Mesenchymal stem cell (in vitro differentiated cells and primary cell): Measurements from ENCODE around the gene GRIN1.

Experiments used
- DNase-seq: peaks from one replicate; pipeline ENCODE4 v3.0.0-alpha.2; 2013
- H2AFZ ChIP-seq: one replicate; pipeline ENCODE4 v1.6.1; 2013; ENCODE audit warnings: low read depth, mild to moderate bottlenecking, control low read depth, inconsistent platforms, low read length, moderate library complexity
- H2AK5ac ChIP-seq: 2 replicates; pipeline ENCODE4 v1.6.1; 2013; ENCODE audit warnings: low read length, moderate library complexity, mild to moderate bottlenecking, inconsistent platforms; ENCODE audit not compliant: severe bottlenecking
- H2BK120ac ChIP-seq: one replicate; pipeline ENCODE4 v1.6.1; 2013; ENCODE audit warnings: low read depth, mild to moderate bottlenecking, inconsistent platforms, low read length, moderate library complexity
- H2BK12ac ChIP-seq, 2 experiments: one replicate each; pipeline ENCODE4 v1.6.1; 2013; ENCODE audit warnings: inconsistent platforms in 2 of 2, low read length in 2 of 2, mild to moderate bottlenecking in 2 of 2, moderate library complexity in 2 of 2, control low read depth in 1 of 2
- H2BK15ac ChIP-seq: one replicate; pipeline ENCODE4 v1.6.1; 2013; ENCODE audit warnings: mild to moderate bottlenecking, low read depth, inconsistent platforms; ENCODE audit not compliant: poor library complexity, severe bottlenecking
- H2BK5ac ChIP-seq: 2 replicates; pipeline ENCODE4 v1.6.1; 2013; ENCODE audit warnings: low read depth, mild to moderate bottlenecking, low read length, control low read depth, inconsistent platforms; ENCODE audit not compliant: poor library complexity, severe bottlenecking
- H3K14ac ChIP-seq, 2 experiments: one replicate each; pipeline ENCODE4 v1.6.1; 2013; ENCODE audit warnings: inconsistent platforms in 2 of 2, low read length in 2 of 2, control low read depth in 1 of 2, mild to moderate bottlenecking in 1 of 2, moderate library complexity in 1 of 2
- H3K18ac ChIP-seq, 2 experiments: one replicate each; pipeline ENCODE4 v1.6.1; 2013; ENCODE audit warnings: inconsistent platforms in 2 of 2, low read length in 2 of 2, control low read depth in 1 of 2, low read depth in 1 of 2, mild to moderate bottlenecking in 1 of 2
- H3K23ac ChIP-seq, 2 experiments: one replicate each; pipeline ENCODE4 v1.6.1; 2013; ENCODE audit warnings: inconsistent platforms in 2 of 2, low read length in 2 of 2, mild to moderate bottlenecking in 2 of 2, moderate library complexity in 2 of 2, control low read depth in 1 of 2
- H3K27ac ChIP-seq: 2 replicates; pipeline ENCODE4 v1.5.1; 2013; ENCODE audit warnings: mild to moderate bottlenecking, moderate library complexity, low read length, control low read depth, inconsistent platforms; ENCODE audit not compliant: poor library complexity, severe bottlenecking
- H3K27me3 ChIP-seq, 2 experiments: 2 replicates each; pipeline versions ENCODE4 v1.6.1 to v1.7.0; 2013; ENCODE audit warnings: low read length in 2 of 2, mild to moderate bottlenecking in 2 of 2, moderate library complexity in 2 of 2, control low read depth in 1 of 2, inconsistent platforms in 1 of 2; ENCODE audit not compliant: control insufficient read depth in 1 of 2, insufficient read depth in 1 of 2
- H3K36me3 ChIP-seq, 2 experiments: 2 replicates each; pipeline versions ENCODE4 v1.6.1 to v1.7.0; 2013; ENCODE audit warnings: low read length in 2 of 2, control low read depth in 1 of 2, inconsistent platforms in 1 of 2, low read depth in 1 of 2, mild to moderate bottlenecking in 1 of 2; ENCODE audit not compliant: insufficient read depth in 2 of 2, control insufficient read depth in 1 of 2
- H3K4ac ChIP-seq, 2 experiments: one replicate each; pipeline ENCODE4 v1.6.1; 2013; ENCODE audit warnings: inconsistent platforms in 2 of 2, low read length in 2 of 2, mild to moderate bottlenecking in 2 of 2, moderate library complexity in 2 of 2, control low read depth in 1 of 2, low read depth in 1 of 2
- H3K4me1 ChIP-seq: 2 replicates; pipeline ENCODE4 v1.6.1; 2013; ENCODE audit warnings: low read depth, low read length, control low read depth; ENCODE audit not compliant: control insufficient read depth, insufficient read depth
- H3K4me2 ChIP-seq: 2 replicates; pipeline ENCODE4 v1.6.1; 2013; ENCODE audit warnings: low read length, mild to moderate bottlenecking, inconsistent platforms; ENCODE audit not compliant: poor library complexity, severe bottlenecking
- H3K4me3 ChIP-seq, 2 experiments: 2 replicates each; pipeline versions ENCODE4 v1.5.1 to v1.7.0; 2013; ENCODE audit warnings: low read length in 2 of 2, mild to moderate bottlenecking in 2 of 2, control low read depth in 1 of 2, low read depth in 1 of 2; ENCODE audit not compliant: insufficient read depth in 1 of 2
- H3K79me1 ChIP-seq: replicated peaks from 2 replicates; pipeline ENCODE4 v1.6.1; 2013; ENCODE audit warnings: mild to moderate bottlenecking, control low read depth, low read length, inconsistent platforms; ENCODE audit not compliant: poor library complexity, severe bottlenecking
- H3K9ac ChIP-seq: 2 replicates; pipeline ENCODE4 v1.7.0; 2013; ENCODE audit warnings: mild to moderate bottlenecking, low read length, moderate library complexity
- H3K9me3 ChIP-seq: 2 replicates; pipeline ENCODE4 v1.7.0; 2013; ENCODE audit warnings: mild to moderate bottlenecking, low read length; ENCODE audit not compliant: control insufficient read depth
- H4K8ac ChIP-seq: one replicate; pipeline ENCODE4 v1.6.1; 2013; ENCODE audit warnings: inconsistent platforms, mild to moderate bottlenecking, low read length, moderate library complexity
- H4K91ac ChIP-seq: one replicate; pipeline ENCODE4 v1.6.1; 2013; ENCODE audit warnings: mild to moderate bottlenecking, low read length, inconsistent platforms
- WGBS: methylation state at CpG from one replicate; pipeline ENCODE4 v1.1.7; 2013; ENCODE audit warnings: mixed read lengths; 5-methylcytosine and 5-hydroxymethylcytosine counted together

GRIN1 gene

DNA sequence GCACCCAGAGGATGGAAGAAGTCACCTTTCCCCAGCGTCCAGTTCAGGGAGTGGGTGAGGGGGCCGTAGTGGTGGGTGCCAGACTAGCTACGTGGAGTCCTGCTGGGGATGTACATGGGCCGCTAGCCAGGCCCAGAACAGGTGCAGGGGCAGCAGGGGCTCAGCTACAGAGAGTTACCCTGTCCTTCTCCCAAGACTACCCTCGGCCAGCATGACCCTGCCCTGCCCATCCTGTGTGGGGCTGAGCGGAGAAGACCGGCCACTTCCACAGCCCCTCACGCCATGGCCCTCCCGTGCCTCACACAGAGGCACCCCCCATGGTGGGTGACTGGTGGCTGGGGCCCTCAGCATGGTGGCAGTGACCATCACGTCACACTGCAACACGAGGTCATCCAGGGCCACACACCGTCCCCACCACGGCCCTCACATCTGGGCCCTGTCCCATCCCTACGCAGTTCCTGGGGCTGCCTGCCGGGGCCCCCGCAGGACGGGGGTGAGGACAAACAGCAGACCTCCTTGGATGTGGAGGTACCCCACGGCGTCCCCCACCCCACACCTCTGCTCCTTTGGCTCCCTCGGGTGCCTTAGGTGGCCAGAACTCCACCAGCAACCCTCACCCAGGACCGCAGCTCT, 23.4 kb upstream of the GRIN1 start:
- no peaks in the 10 kb centered on the region for H3K27me3 ChIP-seq
- H3K9ac ChIP-seq: peak overlapping the region; percentile 62
- peak overlapping the region; percentile 18 to 29 for H2BK12ac ChIP-seq
- H2BK15ac ChIP-seq: no peak overlapping the region
- no peak overlapping the region for H2AFZ ChIP-seq
- DNase-seq: no peak
- no peak overlapping the region for H2BK120ac ChIP-seq
- no peak overlapping the region for H2BK5ac ChIP-seq
- 89% methylated on average over 21 of the region's 21 CpGs for WGBS
- peak overlapping the region in 1 of 2 experiments; percentile 73 for H3K4me3 ChIP-seq
- peak overlapping the region; percentile 35 for H4K8ac ChIP-seq
- H3K27ac ChIP-seq: no peak overlapping the region
- peaks cover 6% of the 10 kb centered on the region for H3K79me1 ChIP-seq
- H3K4me2 ChIP-seq: no peak overlapping the region
- no peak overlapping the region for H3K14ac ChIP-seq
- peaks cover 18% of the 10 kb centered on the region for H3K4me1 ChIP-seq
- no peaks in the 10 kb centered on the region for H3K9me3 ChIP-seq
- H3K18ac ChIP-seq: no peak overlapping the region
- H3K4ac ChIP-seq: no peak overlapping the region
- H3K36me3 ChIP-seq: peaks cover 21 to 37% of the 10 kb centered on the region in 2 experiments
- H2AK5ac ChIP-seq: no peak overlapping the region
- no peak overlapping the region for H4K91ac ChIP-seq
- H3K23ac ChIP-seq: no peak overlapping the region

DNA sequence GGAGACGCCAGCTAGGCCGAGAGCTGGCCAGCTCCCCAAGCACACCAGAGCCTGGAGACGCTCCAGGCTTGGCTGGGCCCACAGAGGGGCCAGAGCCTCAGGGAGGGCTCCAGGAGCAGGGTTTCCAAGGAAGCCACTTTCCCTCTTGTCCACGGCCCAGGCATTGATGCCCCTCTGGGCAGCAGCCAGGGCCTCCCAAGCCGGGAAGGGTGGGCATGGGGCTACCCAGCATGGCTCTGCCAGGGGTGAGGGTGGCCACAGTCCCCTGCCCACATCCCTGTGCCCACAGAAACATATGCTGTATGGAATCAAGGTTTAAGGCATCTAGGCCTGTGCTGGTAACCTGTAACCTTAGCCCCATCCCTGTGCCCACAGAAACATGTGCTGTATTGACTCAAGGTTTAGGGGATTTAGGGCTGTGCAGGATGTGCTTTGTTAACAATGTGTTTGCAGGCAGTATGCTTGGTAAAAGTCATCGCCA, 22.9 kb upstream of the GRIN1 start:
- Histone ChIP-seq H4K91ac (no peak overlapping the region), H3K4me2 (no peak overlapping the region), H3K4me3 (no peak overlapping the region), H2BK5ac (no peak overlapping the region), H2BK120ac (no peak overlapping the region), H3K14ac (no peak overlapping the region), H3K4ac (no peak overlapping the region), H3K23ac (no peak overlapping the region), H3K9me3 (no peaks in the 10 kb centered on the region), H2AFZ (no peak overlapping the region), H3K4me1 (peaks cover 18% of the 10 kb centered on the region), H3K27me3 (no peaks in the 10 kb centered on the region), H3K9ac (no peak overlapping the region), H2AK5ac (no peak overlapping the region), H3K27ac (no peak overlapping the region), H3K36me3 (peaks cover 15 to 31% of the 10 kb centered on the region in 2 experiments), H4K8ac (no peak overlapping the region), H2BK15ac (no peak overlapping the region), H3K79me1 (peaks cover 6% of the 10 kb centered on the region), H2BK12ac (no peak overlapping the region), H3K18ac (no peak overlapping the region)
- no peak for DNase-seq
- WGBS: 64% methylated on average over 5 of the region's 6 CpGs

DNA sequence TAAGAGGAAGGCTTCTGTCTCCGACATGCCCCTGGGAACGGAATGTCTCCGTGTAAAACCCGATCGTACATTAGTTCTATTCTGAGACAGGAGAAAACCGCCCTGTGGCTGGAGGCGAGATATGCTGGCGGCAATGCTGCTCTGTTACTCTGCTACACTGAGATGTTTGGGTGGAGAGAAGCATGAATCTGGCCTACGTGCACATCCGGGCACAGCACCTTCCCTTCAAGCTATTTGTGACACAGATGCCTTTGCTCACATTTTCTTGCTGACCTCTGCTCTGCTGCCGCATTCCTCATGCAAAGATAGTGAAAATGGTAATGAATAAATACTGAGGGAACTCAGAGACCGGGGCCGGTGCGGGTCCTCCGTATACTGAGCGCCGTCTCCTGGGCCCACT, 22.2 kb upstream of the GRIN1 start:
- no peak overlapping the region for H4K8ac ChIP-seq
- H3K23ac ChIP-seq: no peak overlapping the region
- no peak for DNase-seq
- H3K4ac ChIP-seq: no peak overlapping the region
- WGBS: 74% methylated on average over 14 of the region's 17 CpGs
- H2AFZ ChIP-seq: no peak overlapping the region
- H2BK5ac ChIP-seq: no peak overlapping the region
- H2BK12ac ChIP-seq: no peak overlapping the region
- no peak overlapping the region for H2BK120ac ChIP-seq
- H3K79me1 ChIP-seq: peaks cover 6% of the 10 kb centered on the region
- no peaks in the 10 kb centered on the region for H3K27me3 ChIP-seq
- no peak overlapping the region for H3K18ac ChIP-seq
- no peak overlapping the region for H3K9ac ChIP-seq
- H3K4me3 ChIP-seq: no peak overlapping the region
- no peak overlapping the region for H3K27ac ChIP-seq
- H3K4me1 ChIP-seq: peaks cover 19% of the 10 kb centered on the region
- peaks cover 10 to 27% of the 10 kb centered on the region in 2 experiments for H3K36me3 ChIP-seq
- no peaks in the 10 kb centered on the region for H3K9me3 ChIP-seq
- H4K91ac ChIP-seq: no peak overlapping the region
- no peak overlapping the region for H3K4me2 ChIP-seq
- H3K14ac ChIP-seq: no peak overlapping the region
- H2AK5ac ChIP-seq: no peak overlapping the region
- no peak overlapping the region for H2BK15ac ChIP-seq

DNA sequence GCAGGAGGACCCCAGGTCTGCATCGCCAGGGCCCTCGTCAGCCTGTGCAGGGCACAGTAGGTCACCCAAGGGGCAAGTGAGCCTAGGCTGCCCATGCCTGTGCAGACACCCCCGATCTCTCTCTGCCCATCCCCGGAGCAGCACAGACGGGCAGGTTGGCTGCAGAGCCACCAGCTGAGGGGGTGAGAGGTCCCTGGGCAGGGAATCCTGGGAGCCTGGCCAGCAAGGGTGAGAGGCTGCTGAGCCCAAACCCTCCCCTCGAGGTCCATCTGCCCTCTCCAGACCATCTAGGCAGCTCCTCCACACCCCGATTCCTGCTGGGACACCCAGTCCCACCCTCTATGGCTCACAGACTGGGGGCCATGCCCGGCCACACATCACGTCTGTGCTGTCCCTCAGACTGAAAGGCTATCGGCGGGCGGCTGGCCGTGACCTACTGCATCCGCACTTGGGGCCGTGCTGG, 21.7 kb upstream of the GRIN1 start:
- Histone ChIP-seq H2BK5ac (no peak overlapping the region), H3K27me3 (no peaks in the 10 kb centered on the region), H3K4me3 (no peak overlapping the region), H2AFZ (no peak overlapping the region), H3K79me1 (peaks cover 7% of the 10 kb centered on the region), H3K9me3 (no peaks in the 10 kb centered on the region), H2BK120ac (no peak overlapping the region), H4K91ac (peak overlapping the region; percentile 61), H3K4me1 (peaks cover 19% of the 10 kb centered on the region), H2AK5ac (no peak overlapping the region), H2BK12ac (no peak overlapping the region), H3K18ac (no peak overlapping the region), H4K8ac (no peak overlapping the region), H3K14ac (no peak overlapping the region), H3K36me3 (peaks cover 5 to 21% of the 10 kb centered on the region in 2 experiments), H2BK15ac (no peak overlapping the region), H3K4ac (no peak overlapping the region), H3K23ac (no peak overlapping the region), H3K27ac (no peak overlapping the region), H3K4me2 (no peak overlapping the region), H3K9ac (no peak overlapping the region)
- DNase-seq: no peak
- WGBS: 93% methylated on average over 15 of the region's 15 CpGs
